Activated CD4-positive, alpha-beta T cell treated with anti-CD3 and anti-CD28 coated beads, Interleukin-2, amount 50 U/mL, for 1 hour (primary cell): Measurements from ENCODE around the gene SAT1.
"Not testable (repeated sequence)": the region's sequence is repeated elsewhere in the genome, so short reads cannot be mapped to it uniquely, and the experiment has no call there.

Experiments
- DNase-seq: peaks from one replicate; pipeline ENCODE4 v3.0.0-alpha.2; 2020

The SAT1 gene

DNA sequence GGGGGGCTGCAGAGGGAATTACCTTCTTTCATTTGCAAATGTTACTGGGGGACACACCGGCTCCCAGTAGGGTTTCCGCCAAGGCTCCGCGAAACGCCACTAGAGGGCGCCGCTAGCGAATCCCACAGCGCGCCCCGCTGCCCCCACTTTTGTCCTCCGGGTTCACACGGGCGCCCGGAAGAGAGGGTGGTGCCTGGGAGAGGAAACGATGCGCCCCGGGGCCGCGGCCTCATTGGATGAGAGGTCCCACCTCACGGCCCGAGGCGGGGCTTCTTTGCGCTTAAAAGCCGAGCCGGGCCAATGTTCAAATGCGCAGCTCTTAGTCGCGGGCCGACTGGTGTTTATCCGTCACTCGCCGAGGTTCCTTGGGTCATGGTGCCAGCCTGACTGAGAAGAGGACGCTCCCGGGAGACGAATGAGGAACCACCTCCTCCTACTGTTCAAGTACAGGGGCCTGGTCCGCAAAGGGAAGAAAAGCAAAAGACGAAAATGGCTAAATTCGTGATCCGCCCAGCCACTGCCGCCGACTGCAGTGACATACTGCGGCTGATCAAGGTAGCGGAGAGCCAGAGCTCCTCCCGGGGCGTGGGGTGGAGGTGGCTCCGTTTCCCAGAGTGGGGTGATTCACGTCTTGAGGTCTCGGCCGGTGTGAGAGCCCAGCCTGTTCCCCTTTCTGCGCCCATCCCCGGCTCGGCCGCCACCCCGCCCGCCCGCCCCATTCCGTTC is at the start of gene SAT1:
Gene SAT1 (plus strand): TSS at position 311 of the 726 bp plus-strand sequence. CDS start 179 bp downstream, at position 490.
- DNase-seq, result peak; percentile 92

DNA sequence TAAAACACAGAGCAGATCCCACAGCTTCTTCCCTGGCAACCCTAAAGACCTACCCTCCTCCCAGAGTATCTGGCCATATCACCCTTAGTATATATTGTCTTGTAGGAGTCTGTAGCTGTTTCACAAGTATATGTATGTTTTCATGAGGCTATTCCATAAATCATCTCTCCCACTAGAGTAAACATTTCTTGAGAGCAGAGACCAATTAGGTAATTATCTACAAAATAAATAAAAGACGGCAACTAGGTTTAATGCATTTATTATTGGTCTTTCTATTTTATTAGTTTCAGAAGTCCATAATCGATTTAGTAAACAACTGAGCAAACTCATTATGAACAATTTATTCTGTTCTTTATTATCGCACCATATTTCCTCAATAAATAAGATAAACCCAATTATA is 46.9 kb upstream of the SAT1 start:
- DNase-seq, result no peak

DNA sequence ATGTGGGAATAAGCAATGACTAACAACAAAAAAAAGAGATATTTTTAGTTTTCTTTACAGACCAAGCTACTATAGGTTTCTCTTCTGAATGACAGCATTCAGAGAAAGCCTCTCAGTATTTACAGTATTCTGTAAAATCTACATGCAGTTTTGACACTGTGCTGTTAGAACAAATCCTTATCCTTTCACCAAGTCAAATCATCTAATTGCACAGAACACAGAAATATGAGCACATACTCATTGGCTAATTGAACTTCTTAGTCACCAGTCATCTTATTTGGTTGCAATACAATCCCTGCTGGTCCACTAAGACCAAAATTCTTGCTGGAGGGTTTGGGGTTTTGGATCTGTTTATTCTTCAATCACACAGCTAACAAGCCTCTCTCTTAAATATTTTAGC is 45.6 kb upstream of the SAT1 start:
- no peak for DNase-seq

DNA sequence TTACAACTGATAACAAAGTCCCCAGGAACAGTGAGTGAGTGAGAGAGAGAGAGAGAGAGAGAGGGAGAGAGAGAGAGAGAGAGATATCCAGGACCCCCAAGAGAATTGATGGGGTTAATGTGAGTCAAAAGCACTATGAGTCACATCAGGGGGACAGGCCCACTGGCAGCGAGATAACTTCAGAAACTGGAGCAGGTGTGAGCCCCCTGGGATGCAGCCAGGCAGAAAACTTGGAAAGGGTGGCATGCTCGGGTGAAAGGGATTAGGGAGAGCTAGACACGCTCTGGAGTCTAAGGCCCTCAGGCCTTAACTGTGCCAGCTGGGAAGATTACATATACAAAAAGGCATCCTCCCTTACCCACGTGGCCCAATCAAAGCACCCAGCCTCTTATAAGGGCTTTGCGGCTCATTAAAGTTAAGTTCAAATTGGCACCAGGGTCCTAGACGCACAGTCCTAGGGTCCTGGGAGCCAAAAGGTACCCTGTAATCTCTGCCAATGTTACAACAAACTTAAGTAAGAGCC is 40.7 kb upstream of the SAT1 start:
- DNase-seq, result no peak

DNA sequence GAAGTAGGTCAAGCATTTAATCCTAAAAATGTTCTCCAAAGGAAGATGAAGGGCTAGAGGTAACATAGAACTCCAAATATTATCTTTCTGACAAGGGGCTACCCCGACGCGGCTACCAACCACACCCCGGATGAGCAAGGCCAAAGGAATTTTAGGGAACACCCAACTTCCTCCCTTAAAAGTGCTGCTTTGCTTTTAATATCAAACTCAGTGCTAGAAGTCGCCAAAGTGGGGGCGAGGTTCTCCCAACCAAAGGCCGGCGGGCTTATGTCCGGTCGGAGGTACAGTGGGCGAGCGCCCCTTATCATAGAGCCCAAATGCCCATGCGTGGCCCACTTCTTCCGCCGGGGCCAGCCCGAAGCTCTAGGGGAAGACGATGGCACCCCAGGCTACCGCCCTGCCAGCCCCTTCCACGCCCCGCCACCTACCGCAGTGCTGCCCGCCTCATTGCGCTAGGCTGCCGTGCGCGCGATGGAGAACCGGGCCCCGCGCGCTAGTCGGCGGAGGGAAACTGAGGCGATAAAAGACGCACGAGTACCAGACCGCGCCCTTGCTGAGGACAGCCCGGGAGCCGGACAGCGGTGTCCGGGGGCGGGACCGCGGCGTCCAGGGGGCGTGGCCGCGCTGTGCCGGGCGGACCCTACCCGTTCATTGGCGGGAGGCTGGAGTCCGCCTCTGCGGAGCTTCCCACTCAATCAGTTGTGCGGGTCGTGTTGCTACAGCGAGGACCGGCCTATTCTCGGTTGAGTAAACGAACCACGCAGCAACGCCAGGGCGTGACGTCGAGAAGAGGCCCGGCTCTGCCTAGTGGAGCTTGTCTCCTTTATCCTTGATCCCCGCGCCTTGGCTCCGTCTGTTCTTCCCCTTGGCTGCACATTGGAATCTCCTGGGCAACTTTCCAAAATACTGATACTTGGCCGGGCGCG is 40.0 kb upstream of the SAT1 start, which contains the start of gene ACOT9:
Gene ACOT9 (minus strand): TSS at position 580 of the 926 bp plus-strand sequence. CDS start 132 bp downstream, at position 448.
- DNase-seq, result peak; percentile 46

DNA sequence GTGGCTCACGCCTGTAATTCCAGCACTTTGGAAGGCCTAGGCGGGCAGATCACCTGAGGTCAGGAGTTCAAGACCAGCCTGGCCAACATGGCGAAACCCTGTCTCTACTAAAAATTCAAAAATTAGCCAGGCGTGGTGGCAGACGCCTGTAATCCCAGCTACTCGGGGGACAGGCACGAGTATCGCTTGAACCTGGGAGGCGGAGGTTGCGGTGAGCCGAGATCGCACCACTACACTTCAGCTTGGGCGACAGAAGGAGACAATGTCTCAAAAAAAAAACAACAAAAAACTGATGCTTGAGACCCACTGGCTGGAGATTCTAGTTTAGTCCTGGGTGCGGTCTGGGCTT is 39.4 kb upstream of the SAT1 start:
- DNase-seq, result not testable (repeated sequence)

DNA sequence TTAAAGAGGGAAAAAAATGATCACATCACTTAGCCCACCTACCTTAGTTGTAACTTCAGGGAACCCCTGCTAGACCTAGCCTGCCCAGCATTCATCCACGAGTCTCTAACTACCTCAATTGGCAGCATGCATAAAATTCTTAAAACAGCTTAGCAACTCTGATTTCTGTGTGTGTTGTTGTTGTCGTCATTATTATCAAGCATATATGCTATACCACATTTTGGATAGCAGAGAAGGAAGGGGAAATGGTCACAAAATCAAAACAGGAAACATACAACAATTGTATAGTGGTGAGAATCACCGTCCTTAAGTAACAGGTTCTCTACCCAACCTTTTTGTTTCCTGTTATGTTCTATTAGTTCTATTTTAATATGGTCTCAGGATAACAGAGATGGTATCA is 37.2 kb upstream of the SAT1 start:
- DNase-seq, result no peak

DNA sequence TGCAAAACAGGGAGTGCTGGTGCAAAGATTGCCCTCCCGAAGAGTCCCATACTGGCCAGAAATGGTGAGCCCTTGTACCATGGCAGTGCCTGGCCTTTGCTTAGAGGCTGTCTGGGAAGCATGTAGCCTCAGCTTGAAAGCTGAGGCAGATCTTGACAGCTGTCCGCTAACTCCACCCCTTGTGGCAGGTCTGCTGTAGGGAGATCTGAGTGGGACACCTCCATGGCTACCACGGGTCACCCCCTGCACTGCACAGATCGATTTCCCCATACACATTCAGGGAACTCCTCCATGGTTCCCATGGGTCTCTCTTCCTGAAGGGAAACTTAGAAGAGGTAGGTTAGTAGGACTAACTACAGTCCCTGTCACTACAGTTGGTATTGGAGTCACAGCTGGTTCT is 33.8 kb upstream of the SAT1 start:
- DNase-seq, result no peak

DNA sequence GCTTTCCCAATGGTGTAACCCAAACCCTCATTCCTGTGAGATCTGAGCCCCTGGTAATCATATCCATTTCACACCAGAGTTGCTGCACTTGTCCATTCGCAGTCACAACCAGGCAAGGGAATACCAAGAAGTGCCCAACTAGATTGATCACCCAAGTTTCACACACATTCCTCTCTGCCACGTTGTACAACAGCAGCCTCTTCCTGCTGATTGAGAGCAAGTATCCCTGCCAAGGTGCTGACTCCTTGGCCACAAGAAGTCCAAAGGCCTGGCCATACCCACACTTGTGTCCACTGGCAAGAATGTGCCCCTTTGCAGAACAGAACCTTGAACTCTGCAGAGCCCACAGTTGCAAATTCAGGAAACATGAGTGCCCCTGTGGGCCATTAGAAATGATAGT is 33.4 kb upstream of the SAT1 start:
- DNase-seq, result no peak

DNA sequence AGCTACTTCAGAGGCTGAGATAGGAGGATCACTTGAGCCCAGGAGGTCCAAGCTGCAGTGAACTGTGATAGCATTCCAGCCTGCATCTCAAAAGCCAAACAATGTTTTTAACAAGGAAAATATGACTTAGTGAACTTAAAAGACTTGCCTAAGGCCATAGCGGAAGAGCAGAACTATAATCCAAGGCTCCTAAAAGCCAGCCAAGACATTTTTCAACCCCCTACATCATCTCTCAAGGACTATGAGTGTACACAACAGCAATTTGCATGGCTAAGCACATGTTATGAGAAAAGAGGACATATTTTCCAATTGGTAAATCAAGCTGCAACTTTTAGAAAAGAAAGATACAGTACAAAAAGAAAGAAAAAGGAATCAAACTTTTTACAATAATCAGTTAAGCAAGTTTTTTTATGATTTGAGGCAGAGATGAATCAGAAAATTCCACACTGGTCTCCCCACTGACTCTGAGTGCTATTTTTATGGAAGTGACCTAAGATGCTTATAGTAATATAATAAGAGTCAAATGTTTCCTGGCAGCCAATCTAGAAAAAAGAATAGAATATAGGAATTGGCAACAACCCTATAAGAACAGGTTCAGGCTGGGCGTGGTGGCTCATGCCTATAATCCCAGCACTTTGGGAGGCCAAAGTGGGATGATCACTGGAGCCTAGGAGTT is 30.1 kb upstream of the SAT1 start:
- no peak for DNase-seq

DNA sequence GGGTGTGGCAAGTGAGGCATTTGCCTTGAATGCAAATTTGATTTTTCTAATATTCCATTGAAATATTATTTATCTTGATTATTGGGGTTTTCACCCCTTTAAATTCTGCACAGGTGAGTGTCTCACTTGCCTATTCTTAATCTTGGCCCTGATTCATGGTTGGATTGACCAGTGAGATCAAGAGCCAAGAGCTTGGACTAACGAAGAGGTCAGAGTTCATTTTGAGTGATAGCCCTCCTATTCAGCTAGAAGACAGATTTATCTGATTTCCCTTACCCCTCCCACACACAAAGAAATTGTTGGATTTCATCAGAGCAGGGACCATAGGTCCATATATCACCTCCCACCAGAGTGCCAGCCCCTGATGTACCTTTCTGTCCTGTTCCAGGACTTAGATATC is 28.3 kb upstream of the SAT1 start:
- no peak for DNase-seq

DNA sequence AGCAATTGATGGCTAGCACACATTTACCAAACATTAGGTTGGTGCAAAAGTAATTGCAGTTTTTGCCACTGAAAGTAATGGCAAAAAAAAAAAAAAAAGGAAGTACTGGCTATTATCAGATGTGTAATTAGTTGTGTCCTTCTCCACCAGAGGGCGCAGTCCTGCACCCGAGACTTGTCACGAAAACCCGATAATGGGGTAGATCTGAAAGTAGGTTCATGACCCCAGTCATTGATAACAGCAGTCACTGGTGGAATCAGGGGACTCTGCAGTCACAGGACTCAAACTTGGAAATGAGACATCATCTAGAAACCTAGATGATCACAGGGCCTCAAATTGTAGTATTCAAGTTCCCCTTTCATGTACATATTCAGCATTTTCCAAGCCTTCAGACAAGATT is 26.8 kb upstream of the SAT1 start:
- DNase-seq, result peak; percentile 54

DNA sequence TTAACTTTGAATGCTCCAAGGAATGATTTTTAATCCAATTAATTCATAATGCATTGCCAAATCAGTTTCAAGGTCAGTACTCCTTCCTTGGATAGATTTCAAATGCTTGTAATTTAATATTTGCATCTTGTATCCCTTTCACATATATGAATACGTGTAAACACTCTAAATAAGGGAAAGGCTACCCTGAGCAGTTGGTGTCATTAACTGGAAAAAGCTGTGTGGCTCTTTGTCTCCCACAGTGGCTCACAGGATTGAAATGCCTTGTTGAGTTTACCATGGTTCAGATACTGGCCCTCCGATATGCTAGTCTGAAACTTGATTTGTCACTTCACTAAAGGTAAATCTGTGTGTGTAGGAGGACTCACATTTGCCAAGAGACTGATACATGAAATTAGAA is 23.2 kb upstream of the SAT1 start:
- DNase-seq, result no peak

DNA sequence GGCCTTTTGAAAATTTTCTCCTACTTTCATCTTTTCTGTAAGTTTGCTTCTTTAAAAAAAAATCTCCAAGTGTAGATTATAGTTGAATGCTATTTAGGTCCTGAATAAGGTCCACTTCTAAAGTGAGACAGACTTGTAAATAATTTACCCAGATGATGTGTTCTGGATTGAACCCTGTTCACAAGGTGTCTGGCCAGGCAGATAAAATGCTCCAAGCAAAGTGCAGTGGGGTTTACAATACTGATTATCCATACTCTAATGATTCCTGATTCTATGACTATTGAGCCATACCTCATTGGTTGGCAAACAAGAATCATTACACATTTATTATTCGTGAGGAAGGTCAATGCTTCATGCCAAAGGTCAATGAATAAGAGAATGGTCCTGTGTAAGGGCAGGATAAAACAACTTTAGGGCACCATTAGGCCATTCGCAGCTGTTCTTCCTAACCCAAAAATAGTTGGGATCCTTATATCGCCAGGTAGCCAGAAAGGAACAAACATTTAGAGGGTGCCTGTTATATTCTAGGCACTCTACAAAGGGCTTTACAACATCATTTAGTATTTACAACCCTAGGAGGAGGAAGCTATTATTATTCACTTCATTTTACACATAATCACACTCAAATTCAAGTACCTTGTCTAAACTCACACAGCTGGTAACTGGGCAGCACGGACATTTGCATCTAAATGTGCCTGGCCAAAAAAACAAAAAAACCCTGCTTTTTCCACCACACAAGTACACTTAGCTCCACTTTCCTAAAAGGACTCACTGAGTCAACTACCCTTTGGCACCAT is 18.6 kb upstream of the SAT1 start:
- DNase-seq, result no peak

DNA sequence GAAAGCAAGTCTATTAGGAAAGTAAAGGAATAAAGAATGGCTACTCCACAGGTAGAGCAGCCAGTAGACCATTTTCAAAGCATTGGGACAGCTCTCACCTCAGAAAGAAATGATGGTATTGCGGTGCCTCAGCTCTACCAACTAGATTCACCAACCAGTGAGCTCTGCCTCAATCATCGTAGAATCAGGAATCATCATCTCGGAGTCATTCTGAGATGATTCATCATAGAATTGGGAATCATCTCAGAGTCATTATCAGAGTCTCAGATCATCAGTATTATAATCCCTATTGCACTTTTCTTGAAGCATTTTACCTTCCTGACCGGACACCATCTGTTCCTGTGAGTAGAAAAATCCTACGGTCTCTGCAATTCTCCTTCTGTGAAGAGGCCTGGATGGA is 17.5 kb upstream of the SAT1 start:
- no peak for DNase-seq

DNA sequence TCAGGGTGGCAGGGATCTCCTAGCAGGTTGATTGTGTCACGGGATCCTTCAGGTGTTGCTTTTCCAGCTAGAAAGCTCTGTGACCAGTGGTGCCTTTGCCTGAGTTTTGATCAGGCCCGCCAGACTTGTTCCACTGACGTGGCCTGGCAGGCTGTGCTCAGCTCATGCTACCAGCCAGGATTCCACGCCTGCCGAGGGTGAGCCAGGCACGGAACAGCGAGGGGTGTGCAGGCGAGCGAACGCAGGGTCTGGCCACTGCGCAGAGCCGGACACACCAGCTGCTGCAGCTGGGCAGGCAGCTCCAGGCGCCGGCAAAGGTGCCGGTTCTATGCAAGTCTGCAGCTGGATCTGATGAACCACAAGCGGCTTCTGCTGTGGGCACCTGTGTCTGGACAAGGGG is 17.1 kb upstream of the SAT1 start:
- DNase-seq, result no peak

DNA sequence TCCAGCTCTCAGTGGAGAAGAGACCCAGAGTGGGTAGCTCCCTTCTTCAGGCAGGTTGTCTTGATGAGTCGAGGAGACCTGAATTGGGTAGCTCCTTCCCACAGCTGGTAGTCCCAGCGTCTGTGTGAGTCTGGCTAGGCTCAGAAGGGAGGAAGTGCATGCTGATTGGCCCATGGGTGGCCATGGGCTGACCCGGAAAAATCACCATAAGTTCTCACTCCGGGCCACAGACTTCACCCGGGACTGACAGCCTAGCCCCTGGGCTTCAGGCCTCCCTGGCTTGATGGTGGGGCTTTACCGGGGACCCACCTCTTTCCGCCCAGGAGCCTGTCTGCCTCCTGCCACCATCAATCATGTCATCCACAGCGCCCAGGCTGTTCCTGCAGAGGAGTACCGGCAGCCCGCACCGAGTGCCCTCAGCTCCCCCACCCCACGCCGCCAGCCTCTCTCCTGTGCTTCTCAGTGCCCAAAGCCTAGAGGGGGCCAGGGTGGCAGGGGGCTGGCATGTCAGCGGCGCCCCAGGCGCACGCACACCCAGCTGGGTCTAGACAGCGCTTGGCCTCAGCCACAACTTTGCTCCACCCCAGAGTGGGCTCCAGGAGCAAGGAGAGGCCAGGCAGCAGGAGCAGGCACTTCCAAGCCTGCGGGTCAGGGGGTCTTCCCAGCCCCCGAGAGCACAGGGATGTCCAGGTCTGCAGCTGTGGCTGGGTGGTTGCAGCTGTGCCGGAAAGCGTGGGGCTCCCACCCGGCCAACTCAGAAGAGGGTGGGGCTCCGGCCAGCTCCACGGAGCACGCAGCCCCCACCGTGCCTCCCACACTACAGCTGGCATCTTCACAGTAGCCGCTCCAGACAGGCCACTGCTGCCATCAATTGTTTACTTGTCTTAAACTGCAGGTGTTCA is 16.1 kb upstream of the SAT1 start:
- no peak for DNase-seq

DNA sequence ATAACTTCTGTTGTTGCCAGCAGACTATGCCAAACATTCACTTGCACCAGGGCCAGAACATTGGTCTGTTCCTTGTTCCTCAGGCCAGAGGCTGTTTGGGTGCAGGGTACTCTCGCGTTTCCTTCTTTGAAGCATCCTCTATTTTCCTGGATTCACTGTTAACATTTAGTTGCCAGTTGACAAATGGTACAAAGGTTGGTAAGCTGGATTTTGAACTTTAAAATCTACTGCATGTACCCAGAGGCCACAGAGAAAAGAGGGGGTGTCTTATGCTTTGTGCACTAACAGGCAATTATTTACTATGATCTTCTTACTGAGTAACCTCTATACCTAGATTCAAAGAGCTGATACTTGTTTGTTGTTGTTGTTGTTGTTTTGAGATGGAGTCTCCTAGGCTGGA is 12.8 kb upstream of the SAT1 start:
- no peak for DNase-seq

DNA sequence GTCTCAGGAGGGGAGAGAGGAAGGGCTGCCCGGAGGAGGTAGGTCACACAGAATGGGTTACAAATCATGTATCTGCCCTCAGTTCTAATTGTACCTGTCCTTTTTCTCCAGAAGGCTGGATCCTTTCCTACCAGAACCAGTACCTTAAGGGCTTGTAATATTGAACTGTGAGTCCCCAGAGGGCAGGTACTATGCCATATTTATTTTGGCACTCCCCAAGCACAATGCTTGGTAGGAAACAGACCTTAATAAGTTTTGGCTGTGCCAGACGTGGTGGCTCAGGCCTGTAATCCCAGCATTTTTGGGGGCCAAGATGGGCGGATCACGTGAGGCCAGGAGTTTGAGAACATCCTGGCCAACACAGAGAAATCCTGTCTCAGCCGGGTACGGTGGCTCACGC is 11.9 kb upstream of the SAT1 start:
- not testable (repeated sequence) for DNase-seq

DNA sequence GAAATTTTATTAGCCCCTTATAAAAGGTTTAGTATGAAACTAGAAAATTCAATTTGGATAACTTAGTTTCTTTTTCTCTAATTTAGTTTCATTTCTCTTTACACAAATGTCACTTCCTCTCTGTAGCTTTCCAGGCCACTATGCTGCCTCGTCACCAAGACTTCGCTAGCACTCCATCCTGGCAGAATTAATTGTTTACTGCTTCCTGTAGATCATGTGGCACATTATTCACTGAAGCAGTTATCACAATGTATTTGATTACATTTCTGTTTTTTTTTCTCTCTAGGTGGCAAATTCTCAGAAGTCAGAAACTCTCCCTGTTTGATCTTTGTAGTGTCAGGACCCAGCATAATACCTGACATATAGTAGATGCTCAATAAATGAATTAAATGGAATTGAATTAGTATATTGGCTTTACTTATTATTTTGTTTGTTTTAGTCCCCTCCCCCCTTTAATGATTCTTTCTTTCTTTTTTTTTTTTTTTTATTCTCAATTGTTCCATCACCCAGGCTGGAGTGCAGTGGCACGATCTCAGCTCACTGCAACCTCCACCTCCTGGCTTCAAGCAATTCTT is 9.3 kb upstream of the SAT1 start:
- DNase-seq, result peak; percentile 26

DNA sequence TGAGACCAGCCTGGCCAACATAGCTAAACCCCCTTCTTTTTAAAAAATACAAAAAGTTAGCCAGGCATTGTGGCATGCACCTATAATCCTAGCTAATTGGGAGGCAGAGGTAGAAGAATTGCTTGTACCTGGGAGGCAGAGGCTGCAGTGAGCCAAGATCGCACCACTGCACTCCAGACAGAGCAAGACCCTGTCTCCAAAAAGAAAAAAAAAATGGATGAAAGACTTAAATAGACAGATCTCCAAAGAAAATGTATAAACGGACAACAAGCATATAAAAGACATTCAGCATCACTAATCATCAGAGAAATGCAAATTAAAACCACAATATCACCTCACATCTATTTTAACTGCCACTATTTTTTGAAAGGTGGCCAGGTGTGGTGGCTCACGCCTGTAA is 6.6 kb upstream of the SAT1 start:
- DNase-seq, result no peak
